Measurements from ENCODE around the gene MOBP. TPM values are rescaled to one million over a fixed set of nuclear protein-coding genes. Genes with fewer than 3 reads are reported as not detected.
A peak's percentile ranks its signal among the peaks of the same experiment; 100 is the strongest.

The MOBP gene
- total RNA-seq, 1 donor = not detected

DNA sequence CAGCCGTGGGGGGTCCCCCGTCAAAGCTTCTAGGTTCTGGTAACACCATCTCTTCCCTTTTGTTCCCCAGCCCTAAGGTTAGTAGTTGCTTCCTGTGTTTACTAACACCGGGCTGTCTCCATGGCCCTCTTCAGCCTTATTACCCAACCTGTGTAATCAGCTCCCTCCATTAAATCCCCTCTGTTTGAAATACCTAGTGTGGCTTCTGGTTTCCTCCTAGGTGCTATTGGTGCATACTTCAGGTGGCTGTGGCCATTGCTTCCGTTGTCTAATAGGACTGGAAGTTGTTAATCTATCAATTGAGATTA, 35.3 kb downstream of the MOBP start:
- no peak for TF ChIP-seq CTCF (IDR thresholded peaks at IDR 0.05; ENCODE audit: insufficient read depth, low read depth, low read length)
- no peak for DNase-seq (ENCODE audit: low read depth)
- no peak overlapping the region for H3K4me3 ChIP-seq (ENCODE audit: low read depth, low read length)

- no peak overlapping the region for H3K4me3 ChIP-seq (ENCODE audit: low read depth, low read length)
- no peak for TF ChIP-seq CTCF (IDR thresholded peaks at IDR 0.05; ENCODE audit: insufficient read depth, low read depth, low read length)
- DNase-seq (ENCODE audit: low read depth) = no peak
Observed at GRCh38 chr3:39505866-39506742, 38.6 kb downstream of the MOBP start.

GRCh38 chr3:39506863-39507262, 39.4 kb downstream of the MOBP start:
- no peak for TF ChIP-seq CTCF (IDR thresholded peaks at IDR 0.05; ENCODE audit: insufficient read depth, low read depth, low read length)
- no peak overlapping the region for H3K4me3 ChIP-seq (ENCODE audit: low read depth, low read length)
- DNase-seq (ENCODE audit: low read depth) = no peak

DNA sequence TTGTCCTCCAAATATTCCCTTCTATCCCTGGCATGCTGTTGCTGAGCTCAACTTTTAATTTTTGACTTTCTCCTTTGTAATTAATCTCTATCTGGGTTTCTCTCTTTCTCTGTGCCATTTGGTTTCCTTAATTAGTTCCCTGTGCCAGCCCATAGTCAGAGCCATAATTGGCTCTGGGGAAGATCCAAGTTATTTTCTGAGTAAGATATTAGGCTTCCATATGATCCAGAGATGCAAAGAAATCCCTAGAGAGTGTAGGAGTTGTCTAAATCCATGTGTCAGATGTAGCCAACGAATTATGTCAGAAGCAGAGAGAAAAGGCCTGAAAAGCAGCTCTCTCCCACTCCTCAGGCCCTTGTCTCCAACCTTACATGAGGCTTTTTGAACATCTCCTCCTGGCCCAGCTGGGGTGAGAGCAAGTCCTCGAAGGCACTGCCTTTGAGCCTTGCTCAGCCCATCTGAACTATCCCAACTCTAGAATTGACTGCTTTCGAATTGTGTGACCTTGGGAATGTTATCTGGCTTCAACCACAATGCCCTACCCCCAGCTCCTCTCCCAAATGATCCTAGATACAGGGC, 46.4 kb downstream of the MOBP start:
- no peak for TF ChIP-seq CTCF (IDR thresholded peaks at IDR 0.05; ENCODE audit: insufficient read depth, low read depth, low read length)
- H3K4me3 ChIP-seq (ENCODE audit: low read depth, low read length) = no peak overlapping the region
- DNase-seq (ENCODE audit: low read depth) = no peak

DNA sequence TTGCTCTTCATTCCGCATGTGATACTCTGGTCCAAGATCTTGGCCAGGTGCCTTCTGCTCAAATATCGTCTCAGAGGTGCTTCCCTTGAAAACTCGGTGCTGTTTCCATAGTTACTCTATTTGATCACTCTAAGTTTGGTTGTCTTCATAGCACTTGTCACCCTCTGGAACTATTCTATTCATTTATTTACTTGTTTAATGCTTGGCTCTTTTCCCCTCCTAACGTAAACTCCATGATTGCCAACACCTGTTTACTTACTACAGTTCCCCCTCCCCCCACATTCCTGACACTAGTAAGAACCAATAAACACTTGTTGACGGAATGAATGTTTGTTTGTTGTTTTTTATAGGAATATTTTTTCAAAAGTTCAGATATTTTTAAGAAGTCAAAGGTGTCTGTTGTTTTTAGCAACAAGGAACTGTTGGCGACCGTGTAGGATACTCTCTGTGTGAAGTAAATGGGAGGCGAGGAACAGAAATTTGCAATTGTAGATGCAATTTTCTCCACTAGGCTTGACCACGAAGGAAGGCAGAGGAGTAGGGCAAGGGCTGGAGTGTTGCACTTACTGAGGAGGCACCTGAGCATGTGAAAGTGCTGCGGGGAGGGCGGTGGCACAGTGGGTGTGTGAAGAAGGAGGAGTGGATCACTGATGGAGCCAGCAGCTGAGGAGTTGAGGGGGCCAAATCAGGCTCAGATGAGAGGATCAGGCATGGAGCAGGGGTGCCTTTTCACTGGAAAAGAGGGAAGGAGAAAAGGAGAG, 48.4 kb downstream of the MOBP start:
- no peak for TF ChIP-seq CTCF (IDR thresholded peaks at IDR 0.05; ENCODE audit: insufficient read depth, low read depth, low read length)
- DNase-seq (ENCODE audit: low read depth) = no peak
- no peak overlapping the region for H3K4me3 ChIP-seq (ENCODE audit: low read depth, low read length)

DNA sequence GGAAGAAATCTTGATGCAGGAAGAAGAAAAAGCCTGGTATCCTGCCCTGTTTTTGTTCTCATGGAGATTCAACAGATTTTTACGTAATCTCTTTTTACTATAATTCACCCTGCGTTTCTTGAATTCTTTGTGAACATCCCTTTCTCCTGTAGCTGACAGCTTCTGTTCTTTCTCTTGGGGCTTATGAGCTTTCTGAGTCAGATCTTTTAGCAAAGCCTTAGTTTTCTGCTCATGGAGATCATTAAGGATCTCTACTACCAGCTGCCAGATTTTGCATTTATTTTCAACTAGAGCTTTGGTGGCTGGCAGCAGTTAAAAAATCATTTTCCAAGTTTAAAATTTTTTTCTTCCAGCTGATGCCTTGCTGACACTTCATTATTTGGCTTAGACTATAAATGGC, 51.6 kb downstream of the MOBP start:
- no peak overlapping the region for H3K4me3 ChIP-seq (ENCODE audit: low read depth, low read length)
- TF ChIP-seq CTCF (IDR thresholded peaks at IDR 0.05; ENCODE audit: insufficient read depth, low read depth, low read length) = no peak
- DNase-seq (ENCODE audit: low read depth) = peak; percentile 7
